Inflammatory macrophage treated with lipopolysaccharide for 1 hour (primary cell): ENCODE data around the gene SUPT6H.
A peak's percentile ranks its signal among the peaks of the same experiment; 100 is the strongest.

ENCODE experiments used
- DNase-seq, 2 donors: peaks; one replicate each; pipeline ENCODE4 v3.0.0-alpha.2; 2020 to 2022

The SUPT6H gene

GRCh38 chr17:28703552-28704218 lies 41.7 kb downstream of the SUPT6H start:
- no peak for DNase-seq

GRCh38 chr17:28704219-28704858 lies 42.3 kb downstream of the SUPT6H start:
- DNase-seq = no peak

GRCh38 chr17:28705074-28705659 lies 43.2 kb downstream of the SUPT6H start:
- DNase-seq = no peak

- DNase-seq = no peak
Measured at GRCh38 chr17:28705728-28706334, 43.8 kb downstream of the SUPT6H start.

GRCh38 chr17:28706471-28707338 lies 44.7 kb downstream of the SUPT6H start:
- no peak for DNase-seq

GRCh38 chr17:28707339-28707720 lies 45.3 kb downstream of the SUPT6H start:
- no peak for DNase-seq

GRCh38 chr17:28710861-28711722 lies 49.1 kb downstream of the SUPT6H start:
- DNase-seq = peak; percentile 72 to 85

- no peak for DNase-seq
Measured at GRCh38 chr17:28711723-28712031, 49.7 kb downstream of the SUPT6H start, which contains the start of gene PROCA1. TSS of gene PROCA1 (minus strand) at chr17:28711888. CDS start at chr17:28711660, 228 bp downstream.

GRCh38 chr17:28712032-28712704 lies 50.2 kb downstream of the SUPT6H start:
- DNase-seq = peak; percentile 67 to 69

- DNase-seq = no peak
Measured at GRCh38 chr17:28712705-28713415, 50.9 kb downstream of the SUPT6H start.

- DNase-seq = no peak
Measured at GRCh38 chr17:28714281-28714680, 52.3 kb downstream of the SUPT6H start.

GRCh38 chr17:28715217-28715616 lies 53.2 kb downstream of the SUPT6H start:
- DNase-seq = no peak

- no peak for DNase-seq
Measured at GRCh38 chr17:28716740-28717577, 55.0 kb downstream of the SUPT6H start.

- peak; percentile 18 to 24 for DNase-seq
Measured at GRCh38 chr17:28717578-28718332, 55.8 kb downstream of the SUPT6H start, which contains the start of gene RAB34. TSS of gene RAB34 (minus strand) at chr17:28717868. CDS start at chr17:28717266, 602 bp downstream.

GRCh38 chr17:28718333-28719020 lies 56.5 kb downstream of the SUPT6H start:
- no peak for DNase-seq

GRCh38 chr17:28719021-28719433 lies 57.0 kb downstream of the SUPT6H start:
- no peak for DNase-seq

- DNase-seq = peak in 1 of 2 donors; percentile 17
Measured at GRCh38 chr17:28720247-28720996, 58.4 kb downstream of the SUPT6H start.
